Non-pigmented ciliary epithelial cell (primary cell): ENCODE measurements around the gene OGFOD3.
A peak's percentile ranks its signal among the peaks of the same experiment; 100 is the strongest.

ENCODE experiments used
- DNase-seq: peaks from one replicate; pipeline ENCODE4 v3.0.0-alpha.2; 2010; ENCODE audit warnings: low read depth

OGFOD3 gene

GRCh38 chr17:82405051-82405450 lies 13.3 kb downstream of the OGFOD3 start:
- DNase-seq = no peak

GRCh38 chr17:82403662-82404660 lies 14.4 kb downstream of the OGFOD3 start:
- DNase-seq = no peak

- DNase-seq = no peak
Observed at GRCh38 chr17:82402865-82403264, 15.5 kb downstream of the OGFOD3 start.

GRCh38 chr17:82400830-82401229 lies 17.6 kb downstream of the OGFOD3 start:
- DNase-seq = no peak

GRCh38 chr17:82400206-82400605 lies 18.2 kb downstream of the OGFOD3 start:
- no peak for DNase-seq

GRCh38 chr17:82399601-82400101 lies 18.7 kb downstream of the OGFOD3 start:
- no peak for DNase-seq

GRCh38 chr17:82399041-82399441 lies 19.3 kb downstream of the OGFOD3 start:
- no peak for DNase-seq

GRCh38 chr17:82397449-82398335 lies 20.7 kb downstream of the OGFOD3 start:
- no peak for DNase-seq

- peak; percentile 34 for DNase-seq
Observed at GRCh38 chr17:82396601-82397435, 21.6 kb downstream of the OGFOD3 start.

- DNase-seq = no peak
Observed at GRCh38 chr17:82394278-82394677, 24.1 kb downstream of the OGFOD3 start.

GRCh38 chr17:82392941-82393340 lies 25.4 kb downstream of the OGFOD3 start:
- no peak for DNase-seq

- no peak for DNase-seq
Observed at GRCh38 chr17:82392209-82392920, 26.0 kb downstream of the OGFOD3 start.

- DNase-seq = no peak
Observed at GRCh38 chr17:82391496-82392066, 26.8 kb downstream of the OGFOD3 start.

GRCh38 chr17:82390860-82391435 lies 27.4 kb downstream of the OGFOD3 start:
- DNase-seq = no peak

- no peak for DNase-seq
Observed at GRCh38 chr17:82390015-82390859, 28.1 kb downstream of the OGFOD3 start.

GRCh38 chr17:82389379-82389778 lies 29.0 kb downstream of the OGFOD3 start:
- DNase-seq = no peak

GRCh38 chr17:82388922-82389283 lies 29.5 kb downstream of the OGFOD3 start:
- DNase-seq = no peak

GRCh38 chr17:82388223-82388921 lies 30.0 kb downstream of the OGFOD3 start:
- no peak for DNase-seq

- no peak for DNase-seq
Observed at GRCh38 chr17:82387705-82388106, 30.7 kb downstream of the OGFOD3 start.
